ENCODE results near the gene GPBAR1.

DNA sequence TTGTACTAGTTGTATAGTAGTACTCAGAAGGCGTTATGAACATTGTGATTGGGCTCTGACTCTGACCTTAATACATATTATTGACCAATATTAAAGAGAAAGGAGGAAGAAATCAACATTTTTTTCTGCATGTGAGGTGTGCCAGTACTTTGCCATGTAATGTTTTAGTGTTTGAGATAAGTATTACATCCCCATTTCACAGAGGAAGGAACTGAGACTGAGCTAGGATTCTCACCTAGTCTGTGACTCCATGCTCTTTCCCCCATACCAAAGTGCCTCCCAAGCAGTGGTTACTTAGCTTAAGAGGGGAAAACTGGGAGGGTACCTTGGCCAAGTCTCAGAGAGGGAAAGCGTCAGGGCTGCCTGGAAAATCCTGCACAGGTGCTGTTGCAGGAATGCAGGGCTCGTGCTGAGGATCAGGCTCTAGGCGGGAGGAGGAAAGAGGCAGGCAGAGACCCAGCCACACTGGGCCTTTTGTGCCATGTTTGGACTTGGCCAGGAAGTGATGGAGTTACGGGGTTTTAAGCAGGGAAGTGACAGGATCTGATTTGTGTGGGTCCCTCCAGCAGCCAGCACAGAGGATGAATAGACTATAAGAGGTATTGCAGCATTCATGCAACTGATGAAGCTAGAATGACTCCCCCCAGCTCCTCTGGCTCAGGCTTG, 11.2 kb downstream of the GPBAR1 start:
- TF ChIP-seq EZH2phosphoT487 (IDR thresholded peaks at IDR 0.05; ENCODE audit: unreplicated experiment) (no peak), EZH2 (IDR thresholded peaks at IDR 0.05; ENCODE audit: low read depth, unreplicated experiment) (no peak), POLR2AphosphoS5 (IDR thresholded peaks at IDR 0.05; ENCODE audit: low read depth) (no peak), JUNB (IDR thresholded peaks at IDR 0.05; ENCODE audit: unreplicated experiment) (no peak), NANOG (IDR thresholded peaks at IDR 0.05; ENCODE audit: borderline replicate concordance) (no peak), CREB1 (CRISPR knock-in tag; IDR thresholded peaks at IDR 0.05; ENCODE audit: low read depth) (no peak)
- TF ChIP-seq, protein P1, sequence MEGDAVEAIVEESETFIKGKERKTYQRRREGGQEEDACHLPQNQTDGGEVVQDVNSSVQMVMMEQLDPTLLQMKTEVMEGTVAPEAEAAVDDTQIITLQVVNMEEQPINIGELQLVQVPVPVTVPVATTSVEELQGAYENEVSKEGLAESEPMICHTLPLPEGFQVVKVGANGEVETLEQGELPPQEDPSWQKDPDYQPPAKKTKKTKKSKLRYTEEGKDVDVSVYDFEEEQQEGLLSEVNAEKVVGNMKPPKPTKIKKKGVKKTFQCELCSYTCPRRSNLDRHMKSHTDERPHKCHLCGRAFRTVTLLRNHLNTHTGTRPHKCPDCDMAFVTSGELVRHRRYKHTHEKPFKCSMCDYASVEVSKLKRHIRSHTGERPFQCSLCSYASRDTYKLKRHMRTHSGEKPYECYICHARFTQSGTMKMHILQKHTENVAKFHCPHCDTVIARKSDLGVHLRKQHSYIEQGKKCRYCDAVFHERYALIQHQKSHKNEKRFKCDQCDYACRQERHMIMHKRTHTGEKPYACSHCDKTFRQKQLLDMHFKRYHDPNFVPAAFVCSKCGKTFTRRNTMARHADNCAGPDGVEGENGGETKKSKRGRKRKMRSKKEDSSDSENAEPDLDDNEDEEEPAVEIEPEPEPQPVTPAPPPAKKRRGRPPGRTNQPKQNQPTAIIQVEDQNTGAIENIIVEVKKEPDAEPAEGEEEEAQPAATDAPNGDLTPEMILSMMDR (conservative IDR thresholded peaks at IDR 0.05; ENCODE audit: low read depth in 2 of 2) = no peak
